B cell (primary cell): ENCODE data around the gene MARS1. TPM values are rescaled to one million over a fixed set of nuclear protein-coding genes. Genes with fewer than 3 reads are reported as not detected.
A peak's percentile ranks its signal among the peaks of the same experiment; 100 is the strongest.

Source experiments
- ATAC-seq: fragments of 200-7000 bp; cut with Tn5 transposase; one replicate; pipeline ENCODE4 v1.10.0; 2021; ENCODE audit warnings: low read depth, mild to moderate bottlenecking, moderate number of reproducible peaks, moderate library complexity
- CTCF ChIA-PET: fragments of 350-600 bp; sonication (Branson Sonifier 250); formaldehyde crosslinking; loops from one replicate; lab custom pipeline; 2021; ENCODE audit warnings: antibody characterized with exemption, inconsistent platforms; lab: Charles Lee
- POLR2A ChIA-PET: fragments of 350-600 bp; sonication (Branson Sonifier 250); formaldehyde crosslinking; loops from one replicate; lab custom pipeline; 2021; ENCODE audit warnings: antibody characterized with exemption; lab: Charles Lee
- DNase-seq: peaks from one replicate; pipeline ENCODE4 v3.0.0; 2013
- H2AFZ ChIP-seq: 2 replicates; pipeline ENCODE4 v1.6.1; 2012; ENCODE audit warnings: mild to moderate bottlenecking, low read depth, low read length; ENCODE audit not compliant: insufficient read depth, poor library complexity, severe bottlenecking
- H3K27ac ChIP-seq, 2 donors: 1 replicate in 1 of 2; 2 replicates in 1 of 2; pipeline ENCODE4 v1.5.1; 2012 to 2013; ENCODE audit warnings: low read length in 2 of 2, mild to moderate bottlenecking in 2 of 2, moderate library complexity in 1 of 2
- H3K27me3 ChIP-seq, 4 experiments: fragments of 200-600 bp in 1 of 4; sonication (generic) in 1 of 4; replicated peaks in 1 of 4; 1 replicate in 2 of 4; 2 replicates in 2 of 4; pipeline versions ENCODE4 v1.6.1 to v1.7.0; 2013 to 2016; ENCODE audit warnings: low read length in 3 of 4, mild to moderate bottlenecking in 2 of 4, mixed read lengths in 1 of 4, moderate library complexity in 1 of 4; ENCODE audit not compliant: insufficient read depth in 4 of 4, control insufficient read depth in 3 of 4; ENCODE audit errors: control extremely low read depth in 1 of 4
- H3K36me3 ChIP-seq, 2 experiments: replicated peaks in 1 of 2; 1 replicate in 1 of 2; 2 replicates in 1 of 2; pipeline versions ENCODE4 v1.6.1 to v1.7.1; 2013; ENCODE audit warnings: low read length in 1 of 2; ENCODE audit not compliant: insufficient read depth in 2 of 2, control insufficient read depth in 1 of 2; ENCODE audit errors: control extremely low read depth in 1 of 2, extremely low read depth in 1 of 2
- H3K4me1 ChIP-seq, 2 donors: fragments of 200-600 bp in 1 of 2; sonication (generic) in 1 of 2; 1 replicate in 1 of 2; 2 replicates in 1 of 2; pipeline versions ENCODE4 v1.5.1 to v1.6.1; 2013 to 2017; ENCODE audit warnings: low read length in 2 of 2; ENCODE audit not compliant: control insufficient read depth in 2 of 2, insufficient read depth in 2 of 2
- H3K4me2 ChIP-seq: replicated peaks from 2 replicates; pipeline ENCODE3; 2012; ENCODE audit warnings: mild to moderate bottlenecking, low read depth, low read length; ENCODE audit not compliant: poor library complexity, severe bottlenecking
- H3K4me3 ChIP-seq, 5 experiments: fragments of 200-600 bp in 1 of 5; sonication (generic) in 1 of 5; 1 replicate in 3 of 5; 2 replicates in 2 of 5; pipeline versions ENCODE4 v1.5.1 to v1.7.0; 2011 to 2016; ENCODE audit warnings: low read length in 4 of 5, mild to moderate bottlenecking in 4 of 5, low read depth in 2 of 5, control low read depth in 1 of 5, moderate library complexity in 1 of 5; ENCODE audit not compliant: insufficient read depth in 1 of 5; ENCODE audit errors: control extremely low read depth in 1 of 5, extremely low read depth in 1 of 5
- H3K79me2 ChIP-seq: fragments of 200-600 bp; sonication (generic); one replicate; pipeline ENCODE4 v1.6.0; 2016; ENCODE audit warnings: low read length; ENCODE audit not compliant: control insufficient read depth, insufficient read depth
- H3K9ac ChIP-seq: fragments of 200-600 bp; sonication (generic); 2 replicates; pipeline ENCODE4 v1.6.1; 2017; ENCODE audit warnings: mild to moderate bottlenecking, low read length, moderate library complexity
- H3K9me3 ChIP-seq, 3 donors: one replicate each; pipeline versions ENCODE4 v1.6.1 to v1.7.1; 2013; ENCODE audit warnings: low read length in 2 of 3; ENCODE audit not compliant: control insufficient read depth in 2 of 3, insufficient read depth in 1 of 3; ENCODE audit errors: control extremely low read depth in 1 of 3
- H4K20me1 ChIP-seq: 2 replicates; pipeline ENCODE4 v1.6.0; 2012; ENCODE audit warnings: mild to moderate bottlenecking, low read length; ENCODE audit not compliant: insufficient read depth, control insufficient read depth, poor library complexity, severe bottlenecking
- H3K27ac Mint-ChIP-seq: one replicate; pipeline ENCODE4 v1.8.0; 2021; ENCODE audit warnings: mixed read lengths
- H3K27me3 Mint-ChIP-seq: one replicate; pipeline ENCODE4 v1.8.0; 2021; ENCODE audit warnings: mixed read lengths
- H3K4me1 Mint-ChIP-seq: one replicate; pipeline ENCODE4 v1.8.0; 2021; ENCODE audit warnings: mixed read lengths
- H3K4me3 Mint-ChIP-seq: one replicate; pipeline ENCODE4 v1.8.0; 2021; ENCODE audit warnings: mixed read lengths
- H3K9me3 Mint-ChIP-seq: one replicate; pipeline ENCODE4 v1.8.0; 2022; ENCODE audit warnings: mixed read lengths; ENCODE audit not compliant: insufficient read depth
- EZH2 ChIP-seq: IDR thresholded peaks from 2 replicates; pipeline ENCODE4 v1.6.1; 2012; ENCODE audit warnings: borderline replicate concordance, low read depth, mild to moderate bottlenecking, moderate library complexity, low read length; ENCODE audit not compliant: insufficient read depth, poor library complexity, severe bottlenecking
- WGBS: methylation state at CpG from one replicate; pipeline ENCODE4 v1.1.5; 2013; ENCODE audit warnings: missing lambda C conversion rate; ENCODE audit not compliant: insufficient coverage; 5-methylcytosine and 5-hydroxymethylcytosine counted together
- intact Hi-C: fragments of 100-400 bp; cut with micrococcal nuclease; formaldehyde crosslinking; loops from one replicate; pipeline ENCODE4 v1.10.0; 2022
- polyA plus RNA-seq: library from polyadenylated mRNA; depleted of rRNA; stranded (reverse); fragments of >200 nt; gene quantifications from 2 replicates; pipeline ENCODE4 v1.2.3, GENCODE V29; 2012
- total RNA-seq, 2 donors: library from RNA; stranded (reverse); fragments of 120-200 nt in 1 of 2; gene quantifications; 1 replicate in 1 of 2; 2 replicates in 1 of 2; pipeline versions ENCODE4 v1.2.3 to v1.2.4, GENCODE V29; 2013 to 2022
- TF ChIP-seq, protein P1 (sequence below): fragments of 200-600 bp; IDR thresholded peaks from one replicate; pipeline ENCODE4 v1.8.0; 2022; ENCODE audit warnings: antibody characterized with exemption, mild to moderate bottlenecking

Gene MARS1
- total and polyA plus RNA-seq, 2 donors (not counting 1 experiment from before 2014, with no cell fraction given) = 158 to 193 TPM

GRCh38 chr12:57551637-57552305 lies 63.9 kb downstream of the MARS1 start:
- TF ChIP-seq EZH2 = no peak
- TF ChIP-seq, protein P1, sequence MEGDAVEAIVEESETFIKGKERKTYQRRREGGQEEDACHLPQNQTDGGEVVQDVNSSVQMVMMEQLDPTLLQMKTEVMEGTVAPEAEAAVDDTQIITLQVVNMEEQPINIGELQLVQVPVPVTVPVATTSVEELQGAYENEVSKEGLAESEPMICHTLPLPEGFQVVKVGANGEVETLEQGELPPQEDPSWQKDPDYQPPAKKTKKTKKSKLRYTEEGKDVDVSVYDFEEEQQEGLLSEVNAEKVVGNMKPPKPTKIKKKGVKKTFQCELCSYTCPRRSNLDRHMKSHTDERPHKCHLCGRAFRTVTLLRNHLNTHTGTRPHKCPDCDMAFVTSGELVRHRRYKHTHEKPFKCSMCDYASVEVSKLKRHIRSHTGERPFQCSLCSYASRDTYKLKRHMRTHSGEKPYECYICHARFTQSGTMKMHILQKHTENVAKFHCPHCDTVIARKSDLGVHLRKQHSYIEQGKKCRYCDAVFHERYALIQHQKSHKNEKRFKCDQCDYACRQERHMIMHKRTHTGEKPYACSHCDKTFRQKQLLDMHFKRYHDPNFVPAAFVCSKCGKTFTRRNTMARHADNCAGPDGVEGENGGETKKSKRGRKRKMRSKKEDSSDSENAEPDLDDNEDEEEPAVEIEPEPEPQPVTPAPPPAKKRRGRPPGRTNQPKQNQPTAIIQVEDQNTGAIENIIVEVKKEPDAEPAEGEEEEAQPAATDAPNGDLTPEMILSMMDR = no peak
- Histone ChIP-seq H3K9ac (no peak overlapping the region), H3K4me3 (no peak overlapping the region), H3K4me2 (no peak overlapping the region), H3K79me2 (peaks cover 9% of the 10 kb centered on the region), H3K27ac (no peak overlapping the region), H3K36me3 (no peaks in the 10 kb centered on the region), H3K9me3 (peaks cover 0 to 4% (median 0%) of the 10 kb centered on the region in 3 donors), H3K4me1 (peaks cover 10 to 19% of the 10 kb centered on the region in 2 donors), H4K20me1 (no peaks in the 10 kb centered on the region), H2AFZ (no peak overlapping the region), H3K27me3 (peaks cover 0 to 32% (median 10%) of the 10 kb centered on the region in 4 experiments)
- ChIA-PET CTCF (interaction anchor here (1.0 kb wide), 1 partner anchor 313 kb away, joined by 3 read pairs; no protein-coding TSS in a partner anchor), POLR2A (no interaction called here)
- intact Hi-C loops = no loop called here
- Mint-ChIP-seq H3K27ac (no peak overlapping the region), H3K4me3 (peak overlapping the region; percentile 76), H3K9me3 (no peaks in the 10 kb centered on the region), H3K27me3 (peaks cover 32% of the 10 kb centered on the region), H3K4me1 (peaks cover 25% of the 10 kb centered on the region)
- DNase-seq (no peak), ATAC-seq (no peak)
- no CpG with 5 or more reads among the region's 3 CpGs for WGBS

GRCh38 chr12:57552306-57552651 lies 64.4 kb downstream of the MARS1 start:
- 67% methylated on average over 1 of the region's 2 CpGs for WGBS
- ATAC-seq (no peak), DNase-seq (no peak)
- Histone ChIP-seq H3K79me2 (peaks cover 4% of the 10 kb centered on the region), H4K20me1 (no peaks in the 10 kb centered on the region), H3K36me3 (no peaks in the 10 kb centered on the region), H3K4me3 (no peak overlapping the region), H2AFZ (no peak overlapping the region), H3K4me1 (peaks cover 10 to 18% of the 10 kb centered on the region in 2 donors), H3K9ac (no peak overlapping the region), H3K27ac (no peak overlapping the region), H3K9me3 (peaks cover 0 to 4% (median 0%) of the 10 kb centered on the region in 3 donors), H3K27me3 (peaks cover 0 to 32% (median 10%) of the 10 kb centered on the region in 4 experiments), H3K4me2 (no peak overlapping the region)
- intact Hi-C loops = no loop called here
- Mint-ChIP-seq H3K27ac (no peak overlapping the region), H3K4me1 (peaks cover 21% of the 10 kb centered on the region), H3K27me3 (peaks cover 32% of the 10 kb centered on the region), H3K9me3 (no peaks in the 10 kb centered on the region), H3K4me3 (no peak overlapping the region)
- ChIA-PET POLR2A (no interaction called here), CTCF (interaction anchor here (1.0 kb wide), 1 partner anchor 313 kb away, joined by 3 read pairs; no protein-coding TSS in a partner anchor)
- TF ChIP-seq, protein P1 = no peak
- no peak for TF ChIP-seq EZH2
